Subcutaneous adipose tissue (tissue), 4 donors: Measurements from ENCODE around the gene SEPTIN2. TPM values are rescaled to one million over a fixed set of nuclear protein-coding genes. Genes with fewer than 3 reads are reported as not detected.

Source experiments
- total RNA-seq, 4 donors: library from RNA; depleted of rRNA; stranded (reverse); fragments of >200 nt; gene quantifications; one replicate each; pipeline ENCODE4 v1.1.0, GENCODE V29; 2016
- TF ChIP-seq, protein P1 (sequence below): fragments of 450-650 bp; IDR thresholded peaks from one replicate; pipeline ENCODE4 v1.5.1; 2016; ENCODE audit warnings: low read depth, mild to moderate bottlenecking, control low read depth, antibody characterized with exemption, moderate library complexity

Gene SEPTIN2
- total RNA-seq, 4 donors from 2014 or later, result 299 to 428 (median 363) TPM

DNA sequence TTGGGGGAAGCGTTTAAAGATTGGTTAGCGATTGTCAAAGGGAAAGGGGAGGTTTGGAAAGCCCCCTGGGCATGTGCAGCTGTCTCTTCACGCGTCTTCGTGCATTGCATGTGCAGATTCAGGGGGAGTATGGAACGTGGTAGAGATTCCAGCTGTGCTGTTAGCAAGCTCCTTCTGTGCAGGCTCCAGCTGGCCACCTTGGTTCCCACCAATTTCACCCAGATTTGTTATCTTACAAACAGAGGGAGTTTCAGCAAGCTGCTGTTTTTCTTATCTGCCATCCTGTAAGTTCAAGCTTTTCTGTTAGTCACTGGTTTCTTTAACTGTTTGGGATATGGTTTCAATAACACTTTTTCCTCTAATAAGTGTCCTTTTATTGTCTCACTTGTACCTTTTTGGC lies 70.8 kb downstream of the SEPTIN2 start:
- TF ChIP-seq, protein P1, sequence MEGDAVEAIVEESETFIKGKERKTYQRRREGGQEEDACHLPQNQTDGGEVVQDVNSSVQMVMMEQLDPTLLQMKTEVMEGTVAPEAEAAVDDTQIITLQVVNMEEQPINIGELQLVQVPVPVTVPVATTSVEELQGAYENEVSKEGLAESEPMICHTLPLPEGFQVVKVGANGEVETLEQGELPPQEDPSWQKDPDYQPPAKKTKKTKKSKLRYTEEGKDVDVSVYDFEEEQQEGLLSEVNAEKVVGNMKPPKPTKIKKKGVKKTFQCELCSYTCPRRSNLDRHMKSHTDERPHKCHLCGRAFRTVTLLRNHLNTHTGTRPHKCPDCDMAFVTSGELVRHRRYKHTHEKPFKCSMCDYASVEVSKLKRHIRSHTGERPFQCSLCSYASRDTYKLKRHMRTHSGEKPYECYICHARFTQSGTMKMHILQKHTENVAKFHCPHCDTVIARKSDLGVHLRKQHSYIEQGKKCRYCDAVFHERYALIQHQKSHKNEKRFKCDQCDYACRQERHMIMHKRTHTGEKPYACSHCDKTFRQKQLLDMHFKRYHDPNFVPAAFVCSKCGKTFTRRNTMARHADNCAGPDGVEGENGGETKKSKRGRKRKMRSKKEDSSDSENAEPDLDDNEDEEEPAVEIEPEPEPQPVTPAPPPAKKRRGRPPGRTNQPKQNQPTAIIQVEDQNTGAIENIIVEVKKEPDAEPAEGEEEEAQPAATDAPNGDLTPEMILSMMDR, result no peak

DNA sequence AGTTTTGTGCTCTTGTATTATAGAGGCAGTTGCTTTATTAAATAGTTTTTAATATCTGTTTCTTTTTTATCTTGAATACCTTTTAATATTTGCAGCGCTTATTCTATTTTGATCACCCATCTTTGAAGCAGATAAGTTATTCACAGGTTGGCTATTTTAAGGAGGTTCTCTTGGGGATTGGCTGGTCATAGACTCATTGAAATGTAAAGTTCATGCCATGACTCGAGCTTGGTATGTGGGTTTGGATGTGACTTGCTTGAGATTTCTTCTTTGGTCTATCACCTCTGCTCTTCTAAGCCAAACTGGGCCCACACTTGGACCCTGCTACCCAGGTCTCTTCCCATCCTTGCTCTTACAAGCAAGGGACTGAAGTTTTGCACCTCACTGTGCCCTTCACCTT lies 74.0 kb downstream of the SEPTIN2 start:
- TF ChIP-seq, protein P1, result no peak

DNA sequence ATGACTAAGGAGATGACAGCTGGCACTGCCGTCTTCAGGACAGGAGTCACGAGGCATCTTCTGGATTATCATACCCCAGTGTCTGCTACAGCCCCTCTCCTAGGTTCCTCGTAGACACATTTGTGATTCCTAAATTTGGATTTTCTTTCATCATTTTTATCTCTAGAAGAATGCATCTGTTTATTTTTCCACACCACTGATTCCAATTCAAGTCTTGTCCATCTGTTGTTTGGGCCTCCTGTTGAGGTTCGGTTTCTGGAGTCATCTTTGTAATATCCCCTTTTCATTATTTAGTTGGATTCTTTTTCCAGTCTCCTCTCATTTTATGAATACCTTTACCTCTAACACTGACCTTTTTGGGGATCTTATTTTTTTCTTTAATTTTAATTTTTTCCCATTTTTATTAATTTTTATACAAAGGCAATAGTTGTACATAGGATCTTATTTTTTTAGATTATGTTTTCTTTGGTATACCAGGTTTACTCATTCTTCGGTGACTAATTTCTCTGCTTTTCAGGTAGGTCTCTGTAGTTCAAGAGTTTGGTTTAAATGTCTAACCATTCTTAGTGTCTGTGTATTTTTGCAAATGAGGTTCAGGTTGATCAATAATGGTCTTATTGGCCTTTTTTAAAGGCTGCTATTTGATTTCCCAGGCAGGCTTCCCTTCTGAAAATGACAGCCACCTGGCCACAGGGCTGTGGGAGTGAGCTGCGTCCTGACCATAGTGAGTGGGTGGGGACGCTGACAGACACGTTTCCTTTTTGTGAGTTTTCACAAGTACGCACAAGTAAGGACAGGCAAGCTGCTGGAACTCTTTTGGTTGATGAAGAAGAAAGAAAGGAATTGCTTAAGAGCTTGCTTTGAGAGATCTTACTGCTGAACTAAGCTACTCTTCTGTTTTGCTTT lies 74.8 kb downstream of the SEPTIN2 start:
- TF ChIP-seq, protein P1, result no peak

DNA sequence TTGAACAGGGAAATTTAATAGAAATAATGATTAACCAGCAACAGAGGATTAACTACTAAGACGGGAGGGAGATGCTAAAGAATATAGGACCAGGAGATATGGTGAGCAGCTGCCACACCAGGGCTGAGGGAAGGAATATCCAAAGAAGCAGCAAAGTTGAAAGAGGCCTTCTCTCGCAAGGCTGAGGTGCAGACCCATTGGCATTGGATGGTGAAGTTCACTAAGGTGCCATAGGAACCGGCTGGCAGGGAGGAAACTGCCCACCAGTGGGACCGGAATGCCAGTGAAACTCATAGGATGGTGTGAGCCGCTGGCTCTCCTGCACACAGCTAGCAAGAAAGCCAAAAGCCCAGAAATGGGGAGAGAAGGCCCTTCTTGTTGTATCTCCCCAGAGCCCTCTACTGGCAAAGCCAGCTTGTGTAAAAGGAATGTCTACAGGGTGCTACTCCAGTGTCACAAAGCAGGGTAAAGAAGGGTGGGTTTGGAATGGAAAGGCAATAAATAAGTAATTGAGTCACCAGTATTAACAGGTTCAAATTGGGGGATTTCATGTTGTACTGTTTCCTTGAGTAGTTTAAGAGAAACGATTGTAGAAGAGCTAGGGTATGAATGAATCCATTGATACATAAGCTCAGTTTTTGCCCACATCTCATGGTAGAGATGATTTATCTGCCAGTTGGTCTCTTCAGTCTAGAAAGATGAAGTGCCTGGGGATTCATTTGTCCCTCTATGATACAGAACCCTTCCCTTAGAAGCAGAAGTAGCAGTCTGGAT lies 76.4 kb downstream of the SEPTIN2 start:
- TF ChIP-seq, protein P1, result no peak

DNA sequence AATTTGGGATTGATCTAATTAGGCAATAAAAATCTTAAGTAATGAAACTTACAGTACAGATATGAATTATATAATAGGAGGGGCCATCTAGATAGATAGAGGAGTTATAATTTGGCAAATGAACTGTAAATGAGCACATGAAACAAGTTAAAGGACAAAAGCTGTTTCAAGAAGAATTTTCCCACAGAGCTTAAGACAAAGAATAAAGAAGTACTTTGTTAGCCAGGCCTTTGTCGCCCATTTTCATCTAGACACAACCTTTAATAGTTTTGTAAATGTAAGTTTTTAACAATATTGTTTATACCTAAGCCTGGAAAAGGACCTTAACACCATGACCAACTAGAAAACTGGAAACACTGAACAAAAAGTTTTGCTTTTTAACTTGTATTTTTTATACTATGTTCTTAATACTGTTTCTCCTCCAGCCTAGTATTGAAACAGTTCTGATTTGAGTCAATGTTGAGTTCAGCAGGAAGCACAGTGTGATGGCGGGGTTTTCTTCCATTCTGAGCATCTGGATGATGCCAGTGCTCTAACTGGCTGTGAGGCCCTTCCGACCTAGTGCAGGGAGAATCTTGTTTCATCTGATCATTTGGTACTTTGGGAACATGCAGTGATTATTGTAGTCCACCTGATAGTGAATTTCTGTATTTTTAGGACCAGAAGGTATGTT lies 77.9 kb downstream of the SEPTIN2 start:
- TF ChIP-seq, protein P1, result no peak

DNA sequence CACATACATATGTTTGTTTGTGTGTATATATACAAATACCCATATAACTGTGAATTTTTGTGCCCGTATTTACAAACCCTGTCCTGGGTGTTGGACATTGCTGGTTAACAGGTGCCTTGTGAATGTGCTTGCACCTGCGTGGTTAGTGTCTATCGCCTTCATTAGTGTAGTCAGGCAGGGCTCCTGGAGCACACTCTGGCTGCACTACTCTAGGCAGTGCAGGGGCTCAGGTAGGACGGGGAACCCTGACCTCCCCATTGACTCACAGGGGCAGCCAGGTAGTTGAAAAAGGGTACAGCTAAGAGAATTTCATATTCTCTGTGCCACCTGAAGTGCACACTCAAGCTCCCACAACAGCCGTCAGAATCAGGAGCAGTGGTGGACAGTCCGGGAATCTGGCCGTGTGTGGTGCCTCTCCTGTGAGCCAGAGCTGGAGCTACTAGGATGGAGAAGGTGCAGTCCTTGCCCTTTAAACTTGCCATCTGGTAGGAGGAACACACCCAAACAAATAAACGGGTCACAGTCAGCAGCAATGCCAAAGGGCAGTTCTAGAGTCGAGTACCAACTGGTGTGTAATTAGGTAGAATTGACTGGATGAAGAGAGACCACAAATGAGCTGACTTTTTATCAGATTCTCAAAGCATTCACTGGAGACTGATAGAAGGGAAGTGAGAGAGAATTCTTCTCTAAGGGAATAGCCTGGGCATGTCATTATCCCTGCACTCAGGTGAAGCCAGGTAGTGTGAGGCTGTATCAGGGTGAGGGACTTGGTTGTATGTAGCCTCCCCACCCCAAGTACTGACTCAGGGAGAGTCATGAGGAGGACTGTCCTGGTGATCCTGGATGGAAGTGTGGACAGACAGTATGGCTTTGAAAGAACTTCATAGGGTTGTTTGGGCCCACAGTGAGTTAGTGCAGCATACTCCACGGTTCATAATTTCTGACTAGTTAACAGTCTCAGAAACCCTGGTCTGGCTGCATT lies 84.5 kb downstream of the SEPTIN2 start:
- TF ChIP-seq, protein P1, result no peak

Other genes with a start within 250 kb of the SEPTIN2 start
- 10 to 100 TPM; 31.6 to 45.2 (median 38.4) TPM for gene MTERF4, start 213.6 kb upstream of the SEPTIN2 start, total RNA-seq
- gene PASK, start 166.5 kb upstream of the SEPTIN2 start, total RNA-seq, result 1 to 10 TPM; 2.0 to 4.4 (median 4.0) TPM
- 10 to 100 TPM; 38.8 to 48.1 (median 40.3) TPM for gene PPP1R7, start 165.5 kb upstream of the SEPTIN2 start, total RNA-seq
- gene ANO7, start 127.2 kb upstream of the SEPTIN2 start, total RNA-seq, result under 1 TPM in 3 of 4 donors, not detected in 1; 0.34 to 0.66 (median 0.65) TPM
- gene HDLBP, start 253 bp upstream of the SEPTIN2 start, total RNA-seq, result 100 to 1,000 TPM; 306 to 581 (median 503) TPM
- 10 to 100 TPM; 27.4 to 49.1 (median 35.0) TPM for gene FARP2, start 40.4 kb downstream of the SEPTIN2 start, total RNA-seq
- gene STK25, start 192.7 kb downstream of the SEPTIN2 start, total RNA-seq, result 100 to 1,000 TPM in 2 of 4 donors, 10 to 100 TPM in 2; 85.3 to 230 (median 124) TPM
- gene BOK, start 242.8 kb downstream of the SEPTIN2 start, total RNA-seq, result 100 to 1,000 TPM in 1 of 4 donors, 10 to 100 TPM in 3; 69.9 to 421 (median 80.4) TPM